NCI-H1092 (cell line): ENCODE data around the gene UBE2S.
"Not testable (repeated sequence)": the region's sequence is repeated elsewhere in the genome, so short reads cannot be mapped to it uniquely, and the experiment has no call there.

Experiments used
- DNase-seq: peaks from one replicate; lab custom pipeline; 2025; lab: John Stamatoyannopoulos, UW

UBE2S gene

DNA sequence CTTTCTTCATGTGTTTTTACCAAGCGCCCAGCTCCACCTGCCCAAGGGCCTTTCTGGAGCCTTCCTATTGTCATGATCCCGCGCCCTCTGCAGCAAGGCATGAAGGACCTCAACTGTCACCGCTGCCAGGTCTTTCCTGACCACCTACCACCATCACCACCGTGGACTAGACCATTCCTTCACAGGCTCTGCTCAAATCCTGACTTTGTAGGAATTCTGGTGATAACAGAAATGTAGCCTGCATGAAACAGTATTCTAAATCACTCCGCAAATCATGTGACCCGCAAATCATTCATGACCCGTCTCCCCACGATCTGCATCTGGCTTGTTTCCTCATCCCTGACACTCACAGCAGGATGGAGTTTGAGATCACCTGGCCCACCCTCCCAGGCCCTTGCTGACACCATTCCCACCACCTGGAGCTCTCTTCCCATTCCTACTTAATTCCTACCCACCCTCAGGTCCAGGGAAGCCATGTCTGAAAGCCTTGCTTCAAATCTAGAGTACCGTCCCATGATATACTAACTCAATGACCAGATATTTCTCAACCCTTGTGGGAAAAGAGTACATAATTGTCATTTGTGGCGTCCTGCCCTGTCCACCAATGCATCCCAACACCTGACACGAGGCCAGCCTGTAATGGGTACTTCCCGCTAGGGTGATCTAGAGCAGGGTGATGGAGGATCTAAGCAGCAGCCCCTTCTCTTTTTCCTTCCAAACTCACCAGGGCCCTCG lies 1.3 kb downstream of the UBE2S start:
- no peak for DNase-seq

DNA sequence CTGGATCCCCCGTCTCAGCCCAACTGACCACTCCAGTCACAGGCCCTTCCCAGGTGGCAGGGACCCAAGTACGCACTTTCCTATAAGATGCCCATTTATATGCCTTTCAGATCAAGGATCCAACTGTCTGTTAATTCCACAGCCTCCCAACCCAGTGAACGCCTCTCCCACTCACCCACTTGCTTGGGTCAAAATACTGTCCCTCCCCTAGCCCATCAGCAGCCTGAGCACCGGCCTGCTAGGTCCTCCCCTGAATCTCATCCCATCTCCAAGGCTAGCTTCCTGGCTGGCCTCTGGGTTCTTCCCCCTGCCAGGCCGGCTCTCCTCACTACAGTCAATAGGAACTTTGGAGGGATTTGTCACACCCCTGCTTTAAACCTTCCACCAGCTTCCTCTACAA lies 1.9 kb downstream of the UBE2S start:
- no peak for DNase-seq

DNA sequence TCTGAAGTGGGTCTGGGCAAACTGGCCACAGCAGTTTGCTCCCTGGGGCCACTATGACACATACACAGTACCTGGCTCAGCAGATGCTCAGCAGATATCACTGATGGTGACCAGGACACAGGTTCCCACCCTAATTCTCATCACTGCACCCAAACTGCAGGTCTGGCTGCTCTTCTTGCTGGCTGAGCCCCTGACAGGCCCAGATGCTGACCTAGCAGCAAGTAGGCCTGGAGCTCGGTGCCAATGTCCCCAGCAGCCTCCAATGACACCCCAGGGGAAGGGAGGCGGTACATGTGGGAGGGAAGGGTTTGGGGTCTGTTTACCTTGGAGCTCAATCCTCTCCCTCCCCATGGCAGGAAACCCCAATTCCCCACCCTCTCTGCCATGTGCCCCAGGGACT lies 5.1 kb downstream of the UBE2S start:
- no peak for DNase-seq

- not testable (repeated sequence) for DNase-seq
Observed at GRCh38 chr19:55401390-55401789, 6.2 kb downstream of the UBE2S start.

GRCh38 chr19:55400281-55401087 lies 7.1 kb downstream of the UBE2S start:
- no peak for DNase-seq

DNA sequence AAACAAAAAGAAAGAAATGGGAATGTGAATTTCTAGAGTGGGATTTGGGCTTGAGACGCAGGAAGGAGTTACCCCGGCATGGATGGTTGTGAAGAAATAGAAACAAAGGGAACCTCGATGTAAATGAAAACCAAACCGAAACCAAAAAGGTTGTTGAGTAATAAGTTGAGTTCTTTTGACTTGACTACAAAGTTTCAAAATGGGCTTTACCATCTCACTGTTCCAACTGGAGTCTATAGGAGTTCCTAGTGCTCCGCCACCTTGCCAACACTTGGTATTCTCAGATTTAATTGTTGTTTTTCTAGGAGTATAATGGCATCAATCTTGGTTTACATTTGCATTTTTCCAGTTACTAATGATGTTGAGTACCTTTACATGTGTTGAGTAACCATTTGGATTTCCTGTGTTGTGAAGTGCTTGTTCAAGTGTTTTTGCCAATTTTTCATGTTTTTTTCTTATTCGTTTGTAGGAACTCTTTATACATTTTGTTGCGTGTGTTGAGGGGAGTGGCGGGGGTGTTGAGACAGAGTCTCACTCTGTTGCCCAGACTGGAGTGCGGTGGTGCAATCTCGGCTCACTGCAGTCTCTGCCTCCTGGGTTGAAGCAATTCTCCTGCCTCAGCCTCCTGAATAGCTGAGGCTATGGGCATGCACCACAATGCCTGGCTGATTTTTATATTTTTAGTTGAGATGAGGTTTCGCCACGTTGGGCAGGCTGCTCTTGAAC lies 9.2 kb downstream of the UBE2S start:
- no peak for DNase-seq

DNA sequence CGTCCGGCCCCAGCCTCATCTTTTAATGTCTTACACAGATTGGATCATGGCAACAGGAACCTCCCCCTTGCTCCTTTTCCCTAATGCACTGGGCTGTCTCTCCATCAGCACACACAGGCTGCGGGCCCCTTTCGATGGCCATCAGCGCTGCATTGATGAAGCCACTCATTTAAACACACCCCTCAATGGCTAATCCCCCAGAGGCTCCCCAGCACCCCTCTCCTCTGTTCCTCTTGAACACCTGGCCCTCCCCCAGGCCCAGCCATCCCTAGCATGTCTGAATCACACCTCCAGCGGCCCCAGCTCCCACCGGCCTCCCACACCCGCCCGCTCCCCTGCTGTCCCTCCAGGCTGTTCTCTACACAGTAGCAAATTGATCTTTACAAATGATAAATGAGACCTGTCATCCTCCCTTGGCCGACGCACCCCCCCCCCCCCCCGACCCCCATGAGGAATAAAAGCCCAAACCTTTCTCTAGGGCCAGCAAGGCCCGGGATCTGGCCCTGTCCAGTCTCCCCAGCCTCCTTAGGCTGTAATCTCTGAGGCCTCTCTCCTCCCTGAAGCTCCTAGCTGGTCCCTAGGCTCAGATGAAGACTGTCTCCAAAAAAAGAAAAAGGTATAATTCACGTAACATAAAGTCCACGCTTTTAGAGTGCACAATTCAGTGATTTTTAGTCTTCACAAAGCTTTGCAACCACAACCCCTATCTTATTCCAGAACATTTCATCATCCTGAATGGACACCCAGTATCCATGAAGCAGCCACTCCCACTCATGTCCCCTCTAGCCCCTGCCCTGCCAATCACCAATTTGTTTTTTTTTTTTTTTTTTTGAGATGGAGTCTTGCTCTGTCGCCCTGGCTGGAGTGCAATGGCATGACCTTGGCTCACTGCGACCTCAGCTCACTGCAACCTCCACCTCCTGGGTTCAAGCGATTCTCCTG lies 14.5 kb downstream of the UBE2S start:
- no peak for DNase-seq

DNA sequence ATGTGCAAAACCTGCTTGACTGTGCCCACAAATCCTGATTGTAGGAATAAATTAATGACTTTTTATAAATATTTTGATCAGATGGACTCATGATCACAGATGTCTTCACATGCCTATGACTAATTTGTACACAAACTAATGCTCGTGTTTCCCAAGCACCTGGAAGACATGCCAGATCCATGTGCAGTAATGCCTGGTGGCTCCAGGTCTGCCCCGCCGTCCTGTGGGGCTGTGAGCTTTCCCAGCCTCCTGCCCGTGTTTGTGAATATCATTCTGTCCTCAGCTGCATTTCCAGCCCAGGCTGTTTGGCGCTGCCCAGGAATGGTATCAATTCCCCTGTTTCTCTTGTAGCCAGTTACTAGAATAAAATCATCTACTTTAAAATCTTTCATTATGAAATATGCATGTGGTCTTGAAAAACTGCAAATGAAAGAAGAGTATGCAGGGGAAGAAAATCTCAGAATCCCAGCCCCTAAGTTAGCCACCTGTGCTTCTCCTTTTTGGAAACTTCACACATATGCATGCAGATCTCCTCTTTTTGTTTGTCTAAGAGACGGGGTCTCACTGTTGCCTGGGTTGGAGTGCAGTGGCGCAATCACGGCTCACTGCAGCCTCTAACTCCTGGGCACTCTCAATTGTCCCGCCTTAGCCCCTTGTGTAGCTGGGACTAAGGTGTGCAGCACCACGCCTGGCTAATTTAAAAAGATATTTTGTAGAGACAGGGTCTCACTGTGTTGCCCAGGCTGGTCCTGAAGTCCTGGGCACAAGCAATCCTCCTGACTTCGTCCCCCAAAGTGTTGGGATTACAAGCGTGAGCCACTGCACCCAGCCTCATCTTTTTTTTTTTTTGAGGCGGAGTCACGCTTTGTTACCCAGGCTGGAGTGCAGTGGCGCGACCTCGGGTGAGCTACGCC lies 15.6 kb downstream of the UBE2S start:
- DNase-seq, result no peak

- DNase-seq, result no peak
Observed at GRCh38 chr19:55391191-55391670, 16.4 kb downstream of the UBE2S start.

DNA sequence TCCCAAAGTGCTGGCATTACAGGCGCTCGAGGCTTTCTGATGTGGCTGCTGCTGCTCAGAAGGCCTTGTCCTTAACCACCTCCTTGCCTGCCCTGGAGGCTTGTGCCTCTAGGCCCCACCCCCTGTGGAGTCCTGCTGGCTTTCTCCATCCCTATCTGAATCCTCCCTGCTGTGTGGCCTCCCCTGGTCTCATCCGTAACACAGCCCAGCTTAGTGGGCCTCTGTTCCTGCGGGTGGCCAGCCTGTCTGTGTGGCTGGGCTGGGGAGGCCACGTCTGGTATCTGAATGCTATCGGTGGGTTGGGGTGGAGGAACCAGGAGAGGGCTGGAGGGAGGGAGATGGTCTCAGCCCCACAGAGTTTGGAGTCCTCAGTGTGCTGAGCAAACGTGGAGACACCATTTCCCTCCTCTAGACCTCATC lies 17.1 kb downstream of the UBE2S start:
- DNase-seq, result no peak

DNA sequence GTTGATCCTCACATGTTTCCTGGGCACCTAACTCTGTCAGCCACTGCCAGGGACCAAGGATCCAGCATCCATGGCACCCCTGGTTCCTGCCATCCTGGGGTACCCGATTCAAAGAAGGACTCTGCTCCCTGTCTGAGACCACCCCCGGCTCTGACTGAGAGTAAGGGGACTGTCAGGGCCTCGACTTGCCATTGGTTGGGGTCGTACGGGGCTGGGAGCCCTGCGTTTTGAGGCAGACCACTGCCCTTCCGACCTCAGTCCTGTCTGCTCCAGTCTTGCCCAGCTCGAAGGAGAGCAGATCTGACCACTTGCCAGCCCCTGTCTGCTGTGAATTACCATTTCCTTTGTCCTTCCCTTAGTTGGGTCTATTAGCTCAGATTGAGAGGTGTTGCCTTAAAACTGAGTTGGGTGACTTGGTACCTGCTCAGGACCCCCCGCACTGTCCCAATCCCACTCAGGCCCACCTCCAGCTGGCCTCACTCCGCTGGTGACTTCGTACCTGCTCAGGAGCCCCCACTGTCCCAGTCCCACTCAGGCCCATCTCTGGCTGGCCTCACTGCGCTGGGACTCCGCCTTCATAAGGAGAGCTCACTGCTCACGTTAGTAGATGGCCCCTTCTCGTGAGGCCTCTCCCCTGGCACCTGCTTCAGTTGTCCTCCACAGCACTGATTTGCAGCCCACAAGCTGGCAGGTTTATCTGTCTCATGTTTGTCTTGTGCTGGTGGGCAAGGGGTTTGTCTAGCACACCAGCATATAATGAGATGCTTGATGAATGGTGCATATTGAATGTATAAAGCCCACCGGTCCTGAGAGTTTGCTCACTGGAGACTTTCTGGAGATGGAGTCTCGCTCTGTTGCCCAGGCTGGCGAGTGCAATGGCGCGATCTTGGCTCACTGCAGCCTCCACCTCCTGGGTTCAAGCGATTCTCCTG lies 17.9 kb downstream of the UBE2S start:
- no peak for DNase-seq

- no peak for DNase-seq
Observed at GRCh38 chr19:55387736-55388497, 19.7 kb downstream of the UBE2S start.

DNA sequence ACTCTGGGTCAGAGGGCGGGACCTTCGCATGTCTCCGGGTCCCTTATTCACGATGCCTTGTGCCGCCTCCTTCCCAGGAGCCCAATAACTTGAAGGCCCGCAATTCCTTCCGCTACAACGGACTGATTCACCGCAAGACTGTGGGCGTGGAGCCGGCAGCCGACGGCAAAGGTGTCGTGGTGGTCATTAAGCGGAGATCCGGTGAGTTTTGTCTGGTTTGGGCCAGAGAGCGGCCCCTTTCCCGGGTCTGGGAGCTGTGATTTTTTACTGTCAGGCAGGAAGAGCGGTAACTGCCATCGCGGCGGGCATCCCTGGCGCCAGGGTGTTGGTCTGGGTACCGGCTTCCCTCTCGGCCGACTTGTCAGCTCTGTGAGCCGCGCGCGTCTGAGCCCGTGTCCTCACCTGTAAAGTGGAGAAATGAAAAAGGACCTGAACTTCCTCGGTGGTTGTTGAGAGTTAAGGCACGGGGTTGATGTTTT lies 21.1 kb downstream of the UBE2S start:
- no peak for DNase-seq

GRCh38 chr19:55385724-55386492 lies 21.7 kb downstream of the UBE2S start, which contains the start of gene RPL28:
Gene RPL28, plus strand, starts transcription at chr19:55385932. Its CDS starts 426 bp downstream, at chr19:55386358.
- DNase-seq, result peak; percentile 96

DNA sequence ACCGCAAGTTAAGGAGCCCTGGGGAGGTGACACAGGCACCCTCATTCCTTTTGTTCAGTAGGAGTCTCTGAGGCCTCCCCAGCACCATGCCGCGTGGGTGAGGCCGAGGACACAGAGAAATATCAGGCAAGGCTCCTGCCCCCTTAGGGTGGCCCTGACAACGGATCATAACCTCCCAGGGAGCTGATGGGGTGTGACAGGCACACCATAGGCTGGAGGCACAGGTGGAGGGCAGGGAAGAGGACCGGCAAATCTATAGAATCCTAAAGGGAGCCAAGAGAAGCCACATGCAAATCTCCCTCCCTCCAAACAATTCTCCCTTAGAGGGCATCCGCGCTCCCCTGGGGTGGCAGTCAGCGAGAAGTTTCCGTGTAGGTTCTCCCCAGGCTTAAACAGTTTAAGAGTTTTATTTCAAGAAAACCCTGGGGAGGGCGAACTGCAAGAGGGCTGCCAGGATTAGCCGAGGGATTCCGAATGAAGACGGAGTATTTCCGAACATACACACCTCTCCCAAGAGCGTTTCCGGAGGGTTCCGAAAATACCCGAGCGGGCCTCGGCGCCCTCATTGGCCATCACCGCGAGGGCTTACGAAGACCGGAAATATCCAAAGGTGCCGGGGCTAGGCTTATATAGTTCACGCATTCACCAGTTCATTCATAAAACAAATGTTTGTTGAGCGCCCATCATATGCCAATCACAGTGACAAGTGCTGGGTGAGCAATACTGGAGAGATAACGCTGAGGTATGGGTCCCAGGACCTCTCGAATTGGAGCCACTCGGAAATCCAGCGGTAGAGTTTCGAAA lies 22.5 kb downstream of the UBE2S start:
- peak; percentile 91 for DNase-seq

DNA sequence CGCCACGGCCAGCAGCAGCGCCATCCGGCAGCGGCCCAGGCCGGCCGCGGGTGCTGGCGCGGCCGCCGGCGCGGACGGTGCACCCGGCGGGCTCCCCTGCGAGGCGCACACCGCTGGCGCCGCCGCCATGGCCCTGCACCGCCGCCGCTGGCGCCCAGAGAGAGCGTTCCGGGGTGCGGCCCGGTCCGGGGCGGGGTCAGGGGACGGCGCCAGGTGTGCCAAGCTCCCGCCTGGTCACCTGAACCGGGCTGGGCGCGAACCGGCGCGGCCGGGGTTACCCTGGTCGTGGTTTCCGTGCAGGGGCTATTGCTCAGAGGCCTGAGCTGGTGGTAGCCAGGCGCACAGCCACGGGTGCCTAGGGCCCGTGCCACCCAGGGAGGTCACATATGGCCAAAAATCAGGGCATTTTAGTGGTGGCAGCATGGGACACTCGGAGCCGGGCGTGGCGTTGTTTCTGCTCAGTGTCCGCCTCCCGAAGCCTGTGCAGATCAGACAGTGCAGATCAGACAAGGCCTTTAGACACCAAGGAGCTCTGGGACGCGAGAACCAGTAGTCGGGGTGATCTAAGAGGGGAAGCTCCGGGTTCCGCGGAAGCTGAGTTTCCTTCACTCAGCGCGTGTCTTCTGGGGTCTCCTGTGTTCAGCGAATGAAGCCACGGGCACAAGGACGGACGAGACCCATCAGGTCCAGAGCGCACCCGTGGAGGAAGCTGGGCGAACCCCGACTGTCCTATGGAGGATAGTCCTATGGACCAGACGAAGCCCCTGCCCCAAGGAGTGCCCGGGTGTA lies 23.3 kb downstream of the UBE2S start, which contains the start of gene TMEM238:
Gene TMEM238 (minus strand): TSS at position 162 of the 789 bp plus-strand sequence. CDS start 33 bp downstream, at position 129.
- no peak for DNase-seq
